ENCODE data around the gene RAP1A. TPM values are rescaled to one million over a fixed set of nuclear protein-coding genes. Genes with fewer than 3 reads are reported as not detected.

Gene RAP1A
- total RNA-seq, 1 experiment from 2014 or later: 26.7 TPM

- H2AK5ac ChIP-seq (ENCODE audit: insufficient read length, low read length): no peak overlapping the region
- no peak overlapping the region for H4K91ac ChIP-seq (ENCODE audit: insufficient read length, low read depth, low read length)
- H3K23me2 ChIP-seq (ENCODE audit: insufficient read length, low read depth, low read length, poor library complexity, severe bottlenecking): no peaks in the 10 kb centered on the region
- no peak overlapping the region for H2AFZ ChIP-seq (ENCODE audit: low read length)
- DNase-seq: no peak
- H2BK15ac ChIP-seq (ENCODE audit: low read depth, low read length): no peak overlapping the region
- no peak overlapping the region for H3K23ac ChIP-seq (ENCODE audit: insufficient read length, low read depth, low read length)
- TF ChIP-seq, protein P1, sequence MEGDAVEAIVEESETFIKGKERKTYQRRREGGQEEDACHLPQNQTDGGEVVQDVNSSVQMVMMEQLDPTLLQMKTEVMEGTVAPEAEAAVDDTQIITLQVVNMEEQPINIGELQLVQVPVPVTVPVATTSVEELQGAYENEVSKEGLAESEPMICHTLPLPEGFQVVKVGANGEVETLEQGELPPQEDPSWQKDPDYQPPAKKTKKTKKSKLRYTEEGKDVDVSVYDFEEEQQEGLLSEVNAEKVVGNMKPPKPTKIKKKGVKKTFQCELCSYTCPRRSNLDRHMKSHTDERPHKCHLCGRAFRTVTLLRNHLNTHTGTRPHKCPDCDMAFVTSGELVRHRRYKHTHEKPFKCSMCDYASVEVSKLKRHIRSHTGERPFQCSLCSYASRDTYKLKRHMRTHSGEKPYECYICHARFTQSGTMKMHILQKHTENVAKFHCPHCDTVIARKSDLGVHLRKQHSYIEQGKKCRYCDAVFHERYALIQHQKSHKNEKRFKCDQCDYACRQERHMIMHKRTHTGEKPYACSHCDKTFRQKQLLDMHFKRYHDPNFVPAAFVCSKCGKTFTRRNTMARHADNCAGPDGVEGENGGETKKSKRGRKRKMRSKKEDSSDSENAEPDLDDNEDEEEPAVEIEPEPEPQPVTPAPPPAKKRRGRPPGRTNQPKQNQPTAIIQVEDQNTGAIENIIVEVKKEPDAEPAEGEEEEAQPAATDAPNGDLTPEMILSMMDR (conservative IDR thresholded peaks at IDR 0.05): no peak
- no peaks in the 10 kb centered on the region for H3K27me3 Mint-ChIP-seq (ENCODE audit: low read depth)
- H3K18ac ChIP-seq (ENCODE audit: insufficient read length, low read depth, low read length): no peak overlapping the region
- no peak overlapping the region for H2BK120ac ChIP-seq (ENCODE audit: low read depth, low read length, poor library complexity, severe bottlenecking)
- no peak overlapping the region for H3K9ac ChIP-seq (ENCODE audit: extremely low read depth, insufficient read length, low read length)
- H4K5ac ChIP-seq (ENCODE audit: insufficient read length, low read depth, low read length): no peak overlapping the region
- H3K56ac ChIP-seq (ENCODE audit: insufficient read length, low read depth, low read length): no peak overlapping the region
- no peak overlapping the region for H3K27ac ChIP-seq (ENCODE audit: insufficient read length, low read depth, low read length)
- no peak overlapping the region for H2BK12ac ChIP-seq (ENCODE audit: insufficient read length, low read depth, low read length)
- no peak overlapping the region for H3K4ac ChIP-seq (ENCODE audit: low read depth, low read length)
- no peaks in the 10 kb centered on the region for H3K4me1 ChIP-seq (ENCODE audit: insufficient read depth, low read length)
- H3K4me1 Mint-ChIP-seq: peaks cover 10 to 21% of the 10 kb centered on the region in 2 experiments
- H2BK5ac ChIP-seq (ENCODE audit: insufficient read length, low read length): no peak overlapping the region
- H3K9me3 Mint-ChIP-seq: no peaks in the 10 kb centered on the region
- H3K4me2 ChIP-seq (ENCODE audit: insufficient read depth, insufficient read length, low read length): no peak overlapping the region
- H3K36me3 Mint-ChIP-seq (ENCODE audit: insufficient read depth in 1 of 3, low read depth in 3 of 3): no peaks in the 10 kb centered on the region
- H4K8ac ChIP-seq (replicated peaks; ENCODE audit: insufficient read length, low read depth, low read length): no peak overlapping the region
- H3K79me2 ChIP-seq (ENCODE audit: insufficient read depth, low read length): no peaks in the 10 kb centered on the region
- H3K27me3 ChIP-seq (ENCODE audit: insufficient read depth, low read length): no peaks in the 10 kb centered on the region
- no peak overlapping the region for H3K27ac Mint-ChIP-seq
- no peaks in the 10 kb centered on the region for H4K20me1 ChIP-seq (ENCODE audit: control insufficient read depth, insufficient read depth, insufficient read length)
- no peaks in the 10 kb centered on the region for H3K9me3 ChIP-seq (ENCODE audit: control insufficient read depth, low read depth, low read length)
- H2BK20ac ChIP-seq (ENCODE audit: low read depth, low read length, poor library complexity, severe bottlenecking): no peak overlapping the region
- H3K4me3 Mint-ChIP-seq: no peak overlapping the region
- no peak overlapping the region for H3K14ac ChIP-seq (ENCODE audit: insufficient read depth, low read length)
- no CpG with 5 or more reads among the region's 5 CpGs for WGBS (ENCODE audit: extremely low coverage, insufficient read length, low lambda C conversion rate)
- H3K79me1 ChIP-seq (ENCODE audit: insufficient read depth, low read depth, low read length, poor library complexity, severe bottlenecking): peaks cover 6% of the 10 kb centered on the region
- H3T11ph ChIP-seq (ENCODE audit: low read length): no peak overlapping the region
These were observed 40.9 kb downstream of the RAP1A start for GRCh38 chr1:111660204-111661150.
